Neural cell (in vitro differentiated cells): ENCODE data around the gene LYRM7.

ENCODE experiments used
- EP300 ChIP-seq: fragments of 450-650 bp; conservative IDR thresholded peaks from 2 replicates; pipeline ENCODE4 v1.6.1; 2014; ENCODE audit warnings: antibody characterized with exemption, mild to moderate bottlenecking, moderate library complexity; ENCODE audit not compliant: poor library complexity, severe bottlenecking
- EZH2 ChIP-seq: fragments of 200-600, 300-800 bp; shearing (Covaris generic), sonication (generic); IDR thresholded peaks from 2 replicates; pipeline ENCODE4 v1.6.1; 2014; ENCODE audit warnings: antibody characterized with exemption, low read length, borderline replicate concordance, mild to moderate bottlenecking; ENCODE audit not compliant: insufficient read depth, poor library complexity, severe bottlenecking
- MXI1 ChIP-seq: fragments of 450-650 bp; conservative IDR thresholded peaks from 2 replicates; pipeline ENCODE4 v1.6.1; 2014; ENCODE audit warnings: antibody characterized with exemption, mild to moderate bottlenecking; ENCODE audit not compliant: poor library complexity, severe bottlenecking
- POLR2AphosphoS5 ChIP-seq: IDR thresholded peaks from 2 replicates; pipeline ENCODE4 v1.6.1; 2012
- RAD21 ChIP-seq: fragments of 450-650 bp; conservative IDR thresholded peaks from 2 replicates; pipeline ENCODE4 v1.6.1; 2014; ENCODE audit warnings: antibody characterized with exemption, mild to moderate bottlenecking, moderate library complexity
- SMC3 ChIP-seq: fragments of 450-650 bp; conservative IDR thresholded peaks from 2 replicates; pipeline ENCODE4 v1.6.1; 2014; ENCODE audit warnings: antibody characterized with exemption, mild to moderate bottlenecking, moderate library complexity; ENCODE audit not compliant: poor library complexity
- TAF1 ChIP-seq: IDR thresholded peaks from 2 replicates; pipeline ENCODE4 v1.6.1; 2012; ENCODE audit warnings: low read depth
- TF ChIP-seq, protein P1 (sequence below): fragments of 450-650 bp; IDR thresholded peaks from 2 replicates; pipeline ENCODE4 v1.5.1; 2014; ENCODE audit warnings: antibody characterized with exemption, mild to moderate bottlenecking, moderate library complexity; ENCODE audit not compliant: poor library complexity, severe bottlenecking
- TF ChIP-seq, protein P2 (sequence below): IDR thresholded peaks from 2 replicates; pipeline ENCODE4 v1.6.1; 2012; ENCODE audit warnings: borderline replicate concordance

DNA sequence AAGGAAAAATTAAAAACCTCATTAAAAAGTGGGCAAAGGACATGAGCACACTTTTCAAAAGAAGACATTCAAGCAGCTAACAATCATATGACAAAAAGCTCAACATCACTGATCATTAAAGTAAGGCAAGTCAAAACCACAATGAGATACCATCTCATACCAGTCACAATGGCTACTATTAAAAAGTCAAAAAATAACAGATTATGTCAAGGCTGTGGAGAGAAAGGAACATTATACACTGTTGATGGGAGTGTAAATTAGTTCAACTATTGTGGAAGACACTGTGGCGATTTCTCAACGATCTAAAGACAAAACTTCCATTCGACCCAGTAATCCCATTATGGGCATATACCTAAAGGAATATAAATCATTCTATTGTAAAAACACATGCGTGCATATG lies 41.4 kb upstream of the LYRM7 start:
- no peak for TF ChIP-seq MXI1
- TF ChIP-seq, protein P1, sequence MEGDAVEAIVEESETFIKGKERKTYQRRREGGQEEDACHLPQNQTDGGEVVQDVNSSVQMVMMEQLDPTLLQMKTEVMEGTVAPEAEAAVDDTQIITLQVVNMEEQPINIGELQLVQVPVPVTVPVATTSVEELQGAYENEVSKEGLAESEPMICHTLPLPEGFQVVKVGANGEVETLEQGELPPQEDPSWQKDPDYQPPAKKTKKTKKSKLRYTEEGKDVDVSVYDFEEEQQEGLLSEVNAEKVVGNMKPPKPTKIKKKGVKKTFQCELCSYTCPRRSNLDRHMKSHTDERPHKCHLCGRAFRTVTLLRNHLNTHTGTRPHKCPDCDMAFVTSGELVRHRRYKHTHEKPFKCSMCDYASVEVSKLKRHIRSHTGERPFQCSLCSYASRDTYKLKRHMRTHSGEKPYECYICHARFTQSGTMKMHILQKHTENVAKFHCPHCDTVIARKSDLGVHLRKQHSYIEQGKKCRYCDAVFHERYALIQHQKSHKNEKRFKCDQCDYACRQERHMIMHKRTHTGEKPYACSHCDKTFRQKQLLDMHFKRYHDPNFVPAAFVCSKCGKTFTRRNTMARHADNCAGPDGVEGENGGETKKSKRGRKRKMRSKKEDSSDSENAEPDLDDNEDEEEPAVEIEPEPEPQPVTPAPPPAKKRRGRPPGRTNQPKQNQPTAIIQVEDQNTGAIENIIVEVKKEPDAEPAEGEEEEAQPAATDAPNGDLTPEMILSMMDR = no peak
- no peak for TF ChIP-seq EZH2
- TF ChIP-seq EP300 = no peak
- no peak for TF ChIP-seq POLR2AphosphoS5
- TF ChIP-seq, protein P2, sequence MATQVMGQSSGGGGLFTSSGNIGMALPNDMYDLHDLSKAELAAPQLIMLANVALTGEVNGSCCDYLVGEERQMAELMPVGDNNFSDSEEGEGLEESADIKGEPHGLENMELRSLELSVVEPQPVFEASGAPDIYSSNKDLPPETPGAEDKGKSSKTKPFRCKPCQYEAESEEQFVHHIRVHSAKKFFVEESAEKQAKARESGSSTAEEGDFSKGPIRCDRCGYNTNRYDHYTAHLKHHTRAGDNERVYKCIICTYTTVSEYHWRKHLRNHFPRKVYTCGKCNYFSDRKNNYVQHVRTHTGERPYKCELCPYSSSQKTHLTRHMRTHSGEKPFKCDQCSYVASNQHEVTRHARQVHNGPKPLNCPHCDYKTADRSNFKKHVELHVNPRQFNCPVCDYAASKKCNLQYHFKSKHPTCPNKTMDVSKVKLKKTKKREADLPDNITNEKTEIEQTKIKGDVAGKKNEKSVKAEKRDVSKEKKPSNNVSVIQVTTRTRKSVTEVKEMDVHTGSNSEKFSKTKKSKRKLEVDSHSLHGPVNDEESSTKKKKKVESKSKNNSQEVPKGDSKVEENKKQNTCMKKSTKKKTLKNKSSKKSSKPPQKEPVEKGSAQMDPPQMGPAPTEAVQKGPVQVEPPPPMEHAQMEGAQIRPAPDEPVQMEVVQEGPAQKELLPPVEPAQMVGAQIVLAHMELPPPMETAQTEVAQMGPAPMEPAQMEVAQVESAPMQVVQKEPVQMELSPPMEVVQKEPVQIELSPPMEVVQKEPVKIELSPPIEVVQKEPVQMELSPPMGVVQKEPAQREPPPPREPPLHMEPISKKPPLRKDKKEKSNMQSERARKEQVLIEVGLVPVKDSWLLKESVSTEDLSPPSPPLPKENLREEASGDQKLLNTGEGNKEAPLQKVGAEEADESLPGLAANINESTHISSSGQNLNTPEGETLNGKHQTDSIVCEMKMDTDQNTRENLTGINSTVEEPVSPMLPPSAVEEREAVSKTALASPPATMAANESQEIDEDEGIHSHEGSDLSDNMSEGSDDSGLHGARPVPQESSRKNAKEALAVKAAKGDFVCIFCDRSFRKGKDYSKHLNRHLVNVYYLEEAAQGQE = no peak
- no peak for TF ChIP-seq TAF1
- TF ChIP-seq RAD21 = no peak
- TF ChIP-seq SMC3 = no peak
